Activated CD8-positive, alpha-beta memory T cell treated with anti-CD3 and anti-CD28 coated beads, Interleukin-2, amount 50 U/mL, for 24 hours (primary cell): ENCODE measurements around the gene ATP6V0B.

ENCODE experiments used
- DNase-seq: peaks from one replicate; pipeline ENCODE4 v3.0.0-alpha.2; 2020; ENCODE audit errors: extremely low read depth

The ATP6V0B gene

GRCh38 chr1:43946236-43947060 lies 28.3 kb upstream of the ATP6V0B start, which contains the start of gene IPO13:
Gene IPO13, plus strand, starts transcription at chr1:43946950. Its CDS starts 651 bp downstream, at chr1:43947601.
- peak; percentile 84 for DNase-seq

- no peak for DNase-seq
Measured at GRCh38 chr1:43947061-43947873, 27.5 kb upstream of the ATP6V0B start.

GRCh38 chr1:43947874-43948437 lies 26.8 kb upstream of the ATP6V0B start:
- DNase-seq, result no peak

DNA sequence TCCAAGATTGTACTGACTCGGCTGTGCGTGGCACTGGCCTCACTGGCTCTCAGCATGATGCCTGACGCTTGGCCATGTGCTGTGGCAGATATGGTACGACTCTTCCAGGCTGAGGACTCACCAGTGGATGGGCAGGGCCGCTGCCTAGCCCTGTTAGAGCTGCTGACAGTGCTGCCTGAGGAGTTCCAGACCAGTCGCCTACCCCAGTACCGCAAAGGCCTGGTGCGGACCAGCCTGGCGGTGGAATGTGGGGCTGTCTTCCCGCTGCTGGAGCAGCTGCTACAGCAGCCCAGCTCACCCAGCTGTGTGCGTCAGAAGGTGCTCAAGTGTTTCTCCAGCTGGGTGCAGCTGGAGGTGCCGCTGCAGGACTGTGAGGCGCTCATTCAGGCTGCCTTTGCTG lies 25.1 kb upstream of the ATP6V0B start:
- DNase-seq, result no peak

GRCh38 chr1:43951021-43951985 lies 23.5 kb upstream of the ATP6V0B start:
- DNase-seq, result no peak

- DNase-seq, result no peak
Measured at GRCh38 chr1:43952731-43953346, 21.9 kb upstream of the ATP6V0B start.

GRCh38 chr1:43953361-43953760 lies 21.4 kb upstream of the ATP6V0B start:
- DNase-seq, result no peak

DNA sequence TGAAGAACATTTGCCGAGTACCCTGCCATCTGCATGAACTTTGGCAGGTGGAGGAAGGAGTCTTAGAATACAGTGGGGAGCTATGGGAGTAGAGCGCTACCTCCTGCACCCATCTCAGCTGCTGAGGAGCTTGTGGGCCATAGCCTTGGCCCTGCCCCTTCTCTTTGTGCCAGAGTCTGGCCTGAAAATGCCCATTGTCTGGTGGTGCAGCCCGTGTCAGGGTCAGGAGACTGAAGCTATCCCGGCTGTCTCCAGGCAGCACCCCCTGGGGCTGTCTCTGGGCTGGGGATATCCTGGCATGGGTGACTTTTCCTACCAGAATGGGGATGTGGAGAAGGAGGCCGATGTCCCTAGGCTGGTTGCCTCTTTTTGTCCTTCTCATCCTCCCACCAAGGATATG lies 20.7 kb upstream of the ATP6V0B start:
- no peak for DNase-seq

GRCh38 chr1:43956234-43956633 lies 18.5 kb upstream of the ATP6V0B start:
- DNase-seq, result no peak

DNA sequence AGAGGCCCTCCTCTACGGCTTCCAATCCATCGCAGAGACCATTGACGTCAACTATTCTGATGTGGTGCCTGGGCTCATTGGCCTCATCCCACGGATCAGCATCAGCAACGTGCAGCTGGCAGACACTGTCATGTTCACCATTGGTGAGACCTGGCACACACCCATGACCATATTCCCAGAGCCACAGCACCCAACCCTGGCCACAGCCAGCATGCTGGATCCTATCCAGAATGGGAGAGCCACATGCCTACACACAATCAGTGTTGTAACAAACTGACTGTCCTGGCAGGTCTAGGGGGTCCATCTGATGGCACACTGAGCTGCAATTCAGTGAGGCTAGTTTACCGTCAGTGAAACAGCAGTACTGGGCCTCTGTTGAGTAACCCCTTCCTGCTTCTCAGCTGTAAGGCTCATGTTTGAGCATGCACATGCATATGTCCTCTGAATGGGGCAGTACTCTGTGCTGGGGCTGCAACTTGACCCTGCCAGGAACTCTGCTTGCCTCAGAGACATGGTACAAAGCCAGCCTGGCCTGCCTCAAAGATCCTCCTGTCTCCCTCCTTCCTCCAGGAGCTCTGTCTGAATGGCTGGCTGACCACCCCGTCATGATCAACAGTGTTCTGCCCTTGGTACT lies 17.2 kb upstream of the ATP6V0B start:
- no peak for DNase-seq

DNA sequence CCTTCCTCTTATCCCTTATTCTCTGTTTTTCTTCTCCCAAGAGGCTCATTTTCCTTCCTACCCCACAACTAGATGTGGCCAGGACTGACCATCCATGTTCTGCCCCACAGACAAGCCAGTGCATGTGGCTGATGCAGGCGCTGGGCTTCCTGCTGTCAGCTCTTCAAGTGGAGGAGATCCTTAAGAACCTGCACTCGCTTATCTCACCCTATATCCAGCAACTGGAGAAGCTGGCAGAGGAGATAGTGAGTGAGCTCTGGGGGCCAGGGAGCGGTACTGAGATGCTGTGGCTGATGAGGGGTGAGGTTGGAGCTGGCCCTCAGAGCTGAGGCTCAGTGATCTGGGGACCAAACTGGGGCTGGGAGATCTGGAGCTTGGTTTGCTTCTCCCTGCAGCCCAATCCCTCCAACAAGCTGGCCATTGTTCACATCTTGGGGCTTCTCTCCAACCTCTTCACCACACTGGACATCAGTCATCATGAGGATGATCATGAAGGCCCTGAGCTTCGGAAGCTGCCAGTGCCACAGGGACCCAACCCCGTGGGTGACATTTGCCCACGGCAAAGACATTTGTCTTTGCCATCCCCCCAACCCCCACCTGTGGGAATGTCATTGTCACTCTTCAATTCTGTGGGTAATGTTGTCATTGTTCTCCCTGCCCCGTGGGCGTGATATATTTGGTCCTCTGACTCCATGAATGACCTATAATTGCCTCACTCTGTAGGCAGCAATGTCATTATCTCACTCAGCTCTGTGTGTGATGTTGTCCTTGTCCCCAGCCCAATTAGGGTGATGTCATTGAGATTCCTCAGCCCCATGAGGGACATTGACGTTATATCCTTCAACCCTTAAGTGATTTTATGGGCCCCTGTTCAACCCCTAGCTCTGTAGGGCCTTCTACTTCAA lies 16.2 kb upstream of the ATP6V0B start:
- DNase-seq, result no peak

- DNase-seq, result no peak
Measured at GRCh38 chr1:43960798-43961197, 14.0 kb upstream of the ATP6V0B start.

DNA sequence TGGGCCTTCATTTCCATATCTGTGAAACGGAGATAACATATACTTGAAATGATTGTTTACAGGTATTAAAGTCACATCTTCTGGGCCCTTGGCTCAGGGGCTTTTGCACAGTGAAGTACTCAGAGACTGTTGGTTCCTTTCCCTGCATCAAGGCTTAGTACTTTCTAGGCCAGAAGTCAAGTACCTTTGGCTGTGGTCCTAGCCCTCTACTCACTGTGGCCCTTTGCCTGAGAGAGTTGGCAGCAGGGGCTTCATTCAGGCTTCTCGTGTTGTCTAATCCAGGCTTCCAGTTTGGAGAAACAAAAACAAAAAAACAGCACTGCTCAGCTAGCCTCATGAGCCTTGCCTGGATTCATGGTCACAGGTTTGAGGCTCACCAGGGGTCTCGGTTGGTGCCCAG lies 13.1 kb upstream of the ATP6V0B start:
- DNase-seq, result no peak

DNA sequence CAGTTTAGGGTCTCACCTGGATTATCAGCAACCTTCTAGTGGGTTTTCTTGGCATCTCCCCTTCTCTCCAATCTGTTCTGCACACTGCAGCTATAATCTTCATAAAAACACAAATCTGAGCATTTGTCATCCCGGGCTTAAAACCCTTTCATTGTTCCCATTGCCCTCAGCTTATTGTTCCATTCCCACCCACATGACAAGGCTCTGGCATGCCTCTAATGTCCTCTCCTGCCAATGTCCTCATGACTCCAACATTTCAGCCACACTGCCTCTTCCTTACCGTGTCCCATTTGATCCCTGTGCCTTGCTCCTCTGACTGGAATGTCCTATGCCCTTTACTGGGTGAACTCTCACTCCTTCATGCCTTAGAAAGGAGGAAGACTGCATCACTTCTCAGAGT lies 12.4 kb upstream of the ATP6V0B start:
- no peak for DNase-seq

GRCh38 chr1:43963006-43963405 lies 11.8 kb upstream of the ATP6V0B start:
- no peak for DNase-seq

DNA sequence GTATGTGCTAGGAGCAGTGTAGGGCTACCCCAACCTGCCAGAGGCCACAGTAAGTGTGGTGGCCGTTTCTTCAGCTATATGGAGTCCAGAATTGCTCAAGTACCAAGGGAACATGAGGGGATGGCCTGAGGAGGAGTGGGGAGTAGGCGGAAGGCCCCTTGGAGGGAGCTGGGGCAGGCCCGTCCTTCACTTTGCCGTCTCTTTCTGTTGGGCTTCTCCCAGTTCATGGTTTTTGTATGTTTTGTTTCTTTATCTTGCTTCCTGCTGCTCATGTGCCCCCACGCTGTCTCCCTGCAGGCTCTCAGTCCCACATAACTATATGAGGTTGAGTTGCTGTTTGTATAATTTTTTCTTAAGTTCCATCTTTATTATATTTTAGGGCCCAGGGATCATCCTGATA lies 10.9 kb upstream of the ATP6V0B start:
- DNase-seq, result no peak

DNA sequence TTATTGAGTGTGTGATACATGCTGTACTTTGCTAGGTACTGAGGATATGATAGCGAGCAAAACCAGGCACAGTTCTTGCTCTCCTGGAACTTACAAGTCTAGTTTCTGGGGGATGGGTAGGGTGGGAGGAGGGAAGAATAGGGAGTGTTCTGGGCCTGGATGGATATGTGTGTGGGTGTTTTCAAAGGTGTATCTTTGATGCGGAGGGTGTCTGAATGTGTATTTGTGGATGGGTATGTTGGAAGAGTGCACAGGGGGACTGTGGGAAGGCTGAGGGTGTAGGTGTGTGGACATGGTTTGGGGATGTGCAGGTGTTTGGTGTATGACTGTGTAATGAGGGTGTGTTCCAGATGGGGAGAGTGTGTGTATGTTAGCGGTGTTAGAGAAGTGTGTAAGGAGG lies 9.4 kb upstream of the ATP6V0B start:
- no peak for DNase-seq

DNA sequence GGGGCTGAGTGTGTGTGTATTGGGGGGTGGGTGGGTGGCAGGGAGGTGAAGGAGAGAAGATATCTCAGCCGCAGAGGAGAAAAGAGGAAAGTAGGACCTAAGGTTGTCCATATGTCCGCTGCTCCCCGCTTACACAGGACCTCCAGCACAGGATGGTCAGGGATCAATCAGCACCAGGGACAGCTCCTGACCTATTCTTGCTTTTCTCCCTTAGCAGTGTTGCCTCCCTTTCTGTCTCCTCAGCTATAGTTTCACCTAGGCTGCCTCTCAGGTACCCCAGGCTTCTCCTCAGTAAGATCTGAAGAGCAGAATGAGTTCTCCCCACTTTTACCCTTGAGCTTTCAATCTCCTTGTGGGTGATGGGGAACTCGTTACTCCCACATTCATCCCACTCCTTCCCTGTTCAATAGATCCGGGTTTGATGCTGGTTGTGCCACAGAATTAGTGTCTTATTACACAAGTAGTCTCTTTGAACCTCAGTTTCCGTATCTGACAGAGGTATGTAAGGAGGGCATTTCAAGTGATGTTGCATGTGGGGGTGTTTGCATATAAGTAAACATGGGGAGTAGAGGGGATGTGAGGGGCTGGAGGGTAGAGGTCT lies 6.3 kb upstream of the ATP6V0B start:
- DNase-seq, result no peak

- no peak for DNase-seq
Measured at GRCh38 chr1:43969416-43969745, 5.4 kb upstream of the ATP6V0B start.
